Measurements from ENCODE around the gene PRKAR1B. TPM values are rescaled to one million over a fixed set of nuclear protein-coding genes. Genes with fewer than 3 reads are reported as not detected.
A peak's percentile ranks its signal among the peaks of the same experiment; 100 is the strongest.

The PRKAR1B gene
- total and polyA plus RNA-seq, 8 donors, result 16.3 to 43.5 (median 37.6) TPM

DNA sequence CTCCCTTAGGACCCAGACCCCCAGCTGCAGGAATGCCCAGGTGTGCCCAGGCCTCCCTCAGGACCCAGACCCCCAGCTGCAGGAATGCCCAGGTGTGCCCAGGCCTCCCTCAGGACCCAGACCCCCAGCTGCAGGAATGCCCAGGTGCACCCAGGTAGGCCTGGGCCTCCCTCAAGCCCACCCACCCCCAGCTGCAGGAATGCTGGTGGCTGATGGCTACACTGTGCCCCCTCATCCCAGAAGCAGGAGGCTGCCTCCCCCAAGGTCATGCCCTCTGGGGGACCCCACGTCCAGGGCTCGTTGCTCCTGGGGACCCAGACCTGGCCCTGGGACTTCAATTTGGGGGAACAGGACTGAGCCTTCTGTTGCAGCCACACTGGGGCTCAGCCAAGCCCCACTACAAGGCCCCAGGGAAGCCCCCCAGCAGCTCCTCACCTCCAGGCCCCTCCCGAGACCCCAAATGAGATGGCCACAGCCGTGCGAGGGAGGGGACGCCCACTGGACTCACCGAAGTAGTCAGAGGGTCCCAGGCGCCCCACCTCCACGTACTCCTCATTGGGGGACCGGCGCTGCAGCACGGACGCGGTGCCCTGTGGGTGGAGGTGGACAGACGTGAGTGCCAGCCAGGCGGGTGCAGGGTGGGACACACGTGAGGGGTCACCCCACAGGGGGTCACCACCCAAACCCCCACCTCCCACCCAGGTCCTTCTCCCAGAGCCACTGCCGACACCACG, 176.0 kb downstream of the PRKAR1B start:
- intact Hi-C loops (cut with DNase I), result no loop called here
- peak in 1 of 4 donors; percentile 58 for DNase-seq
- ATAC-seq, result no peak

DNA sequence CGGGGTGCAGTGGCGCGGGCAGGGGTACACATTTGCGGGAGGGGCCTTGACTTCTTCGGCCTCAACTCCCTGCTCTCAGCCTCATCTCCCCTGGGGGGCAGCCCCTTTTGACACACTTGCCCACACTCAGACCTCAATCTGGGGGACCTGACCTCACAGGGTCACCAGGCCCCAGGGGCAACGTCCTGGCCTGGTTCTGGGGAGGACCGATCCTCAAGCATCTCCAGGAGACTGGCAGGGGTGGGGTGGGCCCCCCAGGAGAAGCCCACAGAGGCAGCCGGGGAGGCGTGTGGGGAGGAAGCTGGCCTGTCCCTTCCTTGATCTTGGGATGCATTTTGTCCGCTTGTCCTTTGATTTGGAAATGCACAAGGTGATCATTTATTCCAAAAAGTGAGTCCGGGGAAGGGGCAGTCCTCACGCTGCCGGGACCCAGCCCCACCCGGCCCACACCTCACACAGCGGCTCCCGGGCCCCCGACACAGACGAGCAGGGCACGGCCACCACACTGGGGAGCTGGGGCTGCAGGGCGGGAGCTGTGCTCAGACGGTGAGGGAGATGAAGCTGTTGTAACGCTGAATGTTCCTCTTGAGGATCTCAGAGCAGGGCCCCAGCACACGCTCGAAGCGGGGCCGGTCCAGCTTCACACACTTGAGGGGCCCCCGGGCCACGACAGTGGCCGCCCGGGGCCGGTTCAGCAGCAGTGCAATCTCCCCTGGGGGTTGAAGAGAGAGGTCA, 177.0 kb downstream of the PRKAR1B start:
- intact Hi-C loops (cut with DNase I), result no loop called here
- H3K9me3 ChIP-seq, result no peaks in the 10 kb centered on the region
- H3K27me3 ChIP-seq, result no peaks in the 10 kb centered on the region
- no peak overlapping the region for H3K4me3 ChIP-seq
- H3K4me1 ChIP-seq, result no peaks in the 10 kb centered on the region
- TF ChIP-seq, protein P1, sequence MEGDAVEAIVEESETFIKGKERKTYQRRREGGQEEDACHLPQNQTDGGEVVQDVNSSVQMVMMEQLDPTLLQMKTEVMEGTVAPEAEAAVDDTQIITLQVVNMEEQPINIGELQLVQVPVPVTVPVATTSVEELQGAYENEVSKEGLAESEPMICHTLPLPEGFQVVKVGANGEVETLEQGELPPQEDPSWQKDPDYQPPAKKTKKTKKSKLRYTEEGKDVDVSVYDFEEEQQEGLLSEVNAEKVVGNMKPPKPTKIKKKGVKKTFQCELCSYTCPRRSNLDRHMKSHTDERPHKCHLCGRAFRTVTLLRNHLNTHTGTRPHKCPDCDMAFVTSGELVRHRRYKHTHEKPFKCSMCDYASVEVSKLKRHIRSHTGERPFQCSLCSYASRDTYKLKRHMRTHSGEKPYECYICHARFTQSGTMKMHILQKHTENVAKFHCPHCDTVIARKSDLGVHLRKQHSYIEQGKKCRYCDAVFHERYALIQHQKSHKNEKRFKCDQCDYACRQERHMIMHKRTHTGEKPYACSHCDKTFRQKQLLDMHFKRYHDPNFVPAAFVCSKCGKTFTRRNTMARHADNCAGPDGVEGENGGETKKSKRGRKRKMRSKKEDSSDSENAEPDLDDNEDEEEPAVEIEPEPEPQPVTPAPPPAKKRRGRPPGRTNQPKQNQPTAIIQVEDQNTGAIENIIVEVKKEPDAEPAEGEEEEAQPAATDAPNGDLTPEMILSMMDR (IDR thresholded peaks at IDR 0.05), result no peak
- H3K36me3 ChIP-seq, result no peaks in the 10 kb centered on the region
- H3K27ac ChIP-seq, result no peak overlapping the region
- DNase-seq (peak in 1 of 4 donors; percentile 57), ATAC-seq (no peak)

More for the DNA sequence above, 176.0 kb downstream of the PRKAR1B start:
- Histone ChIP-seq H3K4me3 (no peak overlapping the region), H3K36me3 (no peaks in the 10 kb centered on the region), H3K4me1 (no peaks in the 10 kb centered on the region), H3K27ac (no peak overlapping the region), H3K9me3 (no peaks in the 10 kb centered on the region), H3K27me3 (no peaks in the 10 kb centered on the region)
- TF ChIP-seq, protein P1 (IDR thresholded peaks at IDR 0.05), result no peak

DNA sequence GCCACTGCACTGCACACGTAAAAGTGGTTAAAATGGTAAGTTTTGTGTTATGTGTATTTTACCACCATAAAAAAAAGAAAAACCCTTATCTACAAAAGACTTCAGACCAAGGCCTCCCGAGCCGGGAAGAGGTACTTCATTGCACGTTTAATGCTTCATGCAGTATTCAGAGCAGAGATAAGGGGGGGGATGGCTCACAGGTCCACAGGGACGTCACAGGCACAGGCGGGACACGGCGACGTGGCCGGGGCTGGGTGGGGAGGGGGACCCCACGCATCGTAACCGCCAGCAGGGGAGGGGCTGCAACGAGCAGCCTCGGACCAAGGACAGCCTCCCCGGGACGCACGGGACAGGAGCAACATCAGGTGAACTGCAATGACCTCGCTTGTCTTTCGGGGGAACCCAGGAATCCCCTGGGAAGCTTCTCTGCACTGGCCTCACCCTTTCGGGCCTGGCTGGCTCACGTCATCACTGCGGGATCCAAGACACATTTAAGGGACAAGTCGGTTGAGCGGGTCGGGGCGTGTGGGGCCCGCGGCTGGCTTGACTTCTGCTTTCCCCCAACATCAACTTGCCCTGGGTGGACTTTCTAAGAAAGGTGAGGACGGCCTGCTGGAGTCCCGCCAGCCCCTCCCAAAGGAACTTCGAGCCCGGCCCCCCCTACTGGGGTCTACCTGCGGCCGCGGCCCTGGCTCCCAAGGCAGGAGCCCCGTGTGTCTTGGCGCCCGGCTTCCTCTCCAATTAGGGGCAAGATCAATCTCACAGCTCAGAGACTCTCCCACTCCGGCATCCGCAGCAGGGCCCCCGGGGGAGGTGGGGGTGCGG, 177.8 kb downstream of the PRKAR1B start:
- no peak overlapping the region for H3K4me3 ChIP-seq
- DNase-seq (peak in 1 of 4 donors; percentile 73), ATAC-seq (no peak)
- intact Hi-C loops (cut with DNase I), result no loop called here
- H3K36me3 ChIP-seq, result no peaks in the 10 kb centered on the region
- no peaks in the 10 kb centered on the region for H3K9me3 ChIP-seq
- TF ChIP-seq, protein P1 (IDR thresholded peaks at IDR 0.05), result no peak
- no peak overlapping the region for H3K27ac ChIP-seq
- H3K27me3 ChIP-seq, result no peaks in the 10 kb centered on the region
- H3K4me1 ChIP-seq, result no peaks in the 10 kb centered on the region

DNA sequence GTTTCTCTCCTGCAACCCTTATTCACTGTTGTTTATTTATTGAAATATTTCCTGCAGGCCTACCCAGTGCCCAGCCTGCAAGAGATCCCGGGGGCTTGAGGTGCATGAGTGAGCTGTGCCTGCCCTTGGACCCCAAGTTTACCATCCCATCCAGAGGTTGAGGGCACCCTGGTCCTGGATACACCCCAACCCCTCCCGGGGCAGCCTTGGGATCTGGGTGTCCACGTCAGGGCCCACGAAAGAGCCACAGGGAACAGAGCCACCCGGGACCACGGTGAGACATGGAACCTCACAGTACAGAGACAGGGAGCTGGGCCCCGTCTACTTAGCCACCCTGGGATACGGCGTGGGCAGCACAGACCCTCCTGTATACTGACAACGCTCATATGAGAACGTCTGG, 178.7 kb downstream of the PRKAR1B start:
- Histone ChIP-seq H3K27me3 (no peaks in the 10 kb centered on the region), H3K27ac (no peak overlapping the region), H3K4me3 (no peak overlapping the region), H3K4me1 (no peaks in the 10 kb centered on the region), H3K9me3 (no peaks in the 10 kb centered on the region), H3K36me3 (no peaks in the 10 kb centered on the region)
- ATAC-seq (no peak), DNase-seq (peak in 1 of 4 donors; percentile 47)
- TF ChIP-seq, protein P1 (IDR thresholded peaks at IDR 0.05), result no peak
- intact Hi-C loops (cut with DNase I), result no loop called here
